H9 (cell line): ENCODE data around the gene TSPAN3. TPM values are rescaled to one million over a fixed set of nuclear protein-coding genes. Genes with fewer than 3 reads are reported as not detected.

Experiments used
- DNase-seq: peaks from one replicate; pipeline ENCODE4 v3.0.0-alpha.2; 2017
- H2AFZ ChIP-seq: one replicate; pipeline ENCODE4 v1.6.1; 2013; ENCODE audit warnings: mild to moderate bottlenecking, low read length, control low read depth, moderate library complexity
- H2AK5ac ChIP-seq: 2 replicates; pipeline ENCODE4 v1.6.1; 2013; ENCODE audit warnings: low read length, control low read depth, mixed read lengths; ENCODE audit not compliant: insufficient read length
- H2BK120ac ChIP-seq: one replicate; pipeline ENCODE4 v1.6.1; 2013; ENCODE audit warnings: low read depth, mild to moderate bottlenecking, low read length, control low read depth, inconsistent platforms; ENCODE audit not compliant: poor library complexity, severe bottlenecking
- H2BK12ac ChIP-seq: 2 replicates; pipeline ENCODE4 v1.6.1; 2013; ENCODE audit warnings: low read length, control low read depth, mixed read lengths, low read depth; ENCODE audit not compliant: insufficient read length
- H2BK15ac ChIP-seq: 2 replicates; pipeline ENCODE4 v1.6.1; 2013; ENCODE audit warnings: low read depth, low read length, control low read depth
- H2BK20ac ChIP-seq: one replicate; pipeline ENCODE4 v1.6.1; 2013; ENCODE audit warnings: low read depth, mild to moderate bottlenecking, low read length, control low read depth, inconsistent platforms; ENCODE audit not compliant: poor library complexity, severe bottlenecking
- H2BK5ac ChIP-seq: 2 replicates; pipeline ENCODE4 v1.6.1; 2013; ENCODE audit warnings: low read length, control low read depth, mixed read lengths; ENCODE audit not compliant: insufficient read length
- H3K14ac ChIP-seq: 2 replicates; pipeline ENCODE4 v1.6.1; 2013; ENCODE audit warnings: low read length, control low read depth; ENCODE audit not compliant: insufficient read depth
- H3K18ac ChIP-seq: 2 replicates; pipeline ENCODE4 v1.6.1; 2013; ENCODE audit warnings: low read depth, mild to moderate bottlenecking, mixed read lengths, low read length, control low read depth; ENCODE audit not compliant: insufficient read length
- H3K23ac ChIP-seq: 2 replicates; pipeline ENCODE4 v1.6.1; 2013; ENCODE audit warnings: low read length, control low read depth, mixed read lengths, low read depth; ENCODE audit not compliant: insufficient read length
- H3K23me2 ChIP-seq: 2 replicates; pipeline ENCODE4 v1.6.1; 2013; ENCODE audit warnings: low read depth, mild to moderate bottlenecking, mixed read lengths, low read length, control low read depth; ENCODE audit not compliant: insufficient read length, poor library complexity, severe bottlenecking
- H3K27ac ChIP-seq: 2 replicates; pipeline ENCODE4 v1.5.1; 2013; ENCODE audit warnings: low read length, control low read depth, mixed read lengths, low read depth; ENCODE audit not compliant: insufficient read length
- H3K27me3 ChIP-seq: 2 replicates; pipeline ENCODE4 v1.6.1; 2013; ENCODE audit warnings: low read length, control low read depth, inconsistent platforms; ENCODE audit not compliant: insufficient read depth
- H3K4ac ChIP-seq: 2 replicates; pipeline ENCODE4 v1.6.1; 2013; ENCODE audit warnings: low read depth, mild to moderate bottlenecking, control low read depth, inconsistent platforms, low read length, moderate library complexity
- H3K4me1 ChIP-seq: 2 replicates; pipeline ENCODE4 v1.6.1; 2013; ENCODE audit warnings: low read length, control low read depth, inconsistent platforms; ENCODE audit not compliant: insufficient read depth
- H3K4me2 ChIP-seq: 2 replicates; pipeline ENCODE4 v1.6.1; 2013; ENCODE audit warnings: low read length, control low read depth, mixed read lengths; ENCODE audit not compliant: insufficient read length, insufficient read depth
- H3K56ac ChIP-seq: 2 replicates; pipeline ENCODE4 v1.6.1; 2013; ENCODE audit warnings: low read depth, mild to moderate bottlenecking, mixed read lengths, low read length, control low read depth; ENCODE audit not compliant: insufficient read length
- H3K79me1 ChIP-seq: 2 replicates; pipeline ENCODE4 v1.6.1; 2013; ENCODE audit warnings: low read depth, mild to moderate bottlenecking, moderate library complexity, low read length, control low read depth, inconsistent platforms; ENCODE audit not compliant: insufficient read depth, poor library complexity, severe bottlenecking
- H3K79me2 ChIP-seq: 2 replicates; pipeline ENCODE4 v1.6.1; 2013; ENCODE audit warnings: low read length, control low read depth, inconsistent platforms; ENCODE audit not compliant: insufficient read depth
- H3K9ac ChIP-seq: 2 replicates; pipeline ENCODE4 v1.6.1; 2013; ENCODE audit warnings: low read length, control low read depth, mixed read lengths; ENCODE audit not compliant: insufficient read length; ENCODE audit errors: extremely low read depth
- H3K9me3 ChIP-seq: one replicate; pipeline ENCODE4 v1.6.1; 2013; ENCODE audit warnings: low read depth, low read length, inconsistent platforms; ENCODE audit not compliant: control insufficient read depth
- H3T11ph ChIP-seq: one replicate; pipeline ENCODE4 v1.6.1; 2013; ENCODE audit warnings: mild to moderate bottlenecking, low read length, control low read depth, inconsistent platforms
- H4K20me1 ChIP-seq: one replicate; pipeline ENCODE4 v1.6.1; 2013; ENCODE audit not compliant: control insufficient read depth, insufficient read length, insufficient read depth
- H4K5ac ChIP-seq: 2 replicates; pipeline ENCODE4 v1.6.1; 2013; ENCODE audit warnings: low read depth, mild to moderate bottlenecking, mixed read lengths, low read length, control low read depth; ENCODE audit not compliant: insufficient read length
- H4K8ac ChIP-seq: replicated peaks from 2 replicates; pipeline ENCODE4 v1.6.1; 2013; ENCODE audit warnings: low read length, control low read depth, mixed read lengths, low read depth; ENCODE audit not compliant: insufficient read length
- H4K91ac ChIP-seq: 2 replicates; pipeline ENCODE4 v1.6.1; 2013; ENCODE audit warnings: low read depth, mild to moderate bottlenecking, moderate library complexity, mixed read lengths, low read length, control low read depth; ENCODE audit not compliant: insufficient read length
- H3K27ac Mint-ChIP-seq, 3 experiments: 2 replicates in 2 of 3; 3 replicates in 1 of 3; pipeline ENCODE4 v1.8.0; 2020 to 2021; ENCODE audit warnings: mixed read lengths in 3 of 3, mild to moderate bottlenecking in 1 of 3, moderate library complexity in 1 of 3
- H3K27me3 Mint-ChIP-seq: 2 replicates; pipeline ENCODE4 v1.8.0; 2021; ENCODE audit warnings: low read depth, mild to moderate bottlenecking, moderate library complexity, mixed read lengths
- H3K36me3 Mint-ChIP-seq, 3 experiments: 2 replicates in 2 of 3; 3 replicates in 1 of 3; pipeline ENCODE4 v1.8.0; 2020 to 2021; ENCODE audit warnings: low read depth in 3 of 3, mixed read lengths in 3 of 3; ENCODE audit not compliant: insufficient read depth in 1 of 3
- H3K4me1 Mint-ChIP-seq, 2 experiments: 2 replicates each; pipeline ENCODE4 v1.8.0; 2020; ENCODE audit warnings: mixed read lengths in 2 of 2
- H3K4me3 Mint-ChIP-seq, 2 experiments: 2 replicates in 1 of 2; 3 replicates in 1 of 2; pipeline ENCODE4 v1.8.0; 2020 to 2021; ENCODE audit warnings: mild to moderate bottlenecking in 2 of 2, mixed read lengths in 2 of 2, moderate library complexity in 1 of 2
- H3K9me3 Mint-ChIP-seq, 2 experiments: 2 replicates in 1 of 2; 3 replicates in 1 of 2; pipeline ENCODE4 v1.8.0; 2020; ENCODE audit warnings: mild to moderate bottlenecking in 2 of 2, mixed read lengths in 2 of 2, moderate library complexity in 1 of 2
- CTCF ChIP-seq: fragments of 200-600 bp; sonication (generic); conservative IDR thresholded peaks from 3 replicates; pipeline ENCODE4 v1.8.0; 2021; ENCODE audit warnings: antibody characterized with exemption, mild to moderate bottlenecking
- WGBS: extraction: QIAGEN DNeasy Blood & Tissue Kit; methylation state at CpG from one replicate; pipeline ENCODE4 v1.1.7; 2013; ENCODE audit warnings: missing lambda C conversion rate, low lambda C conversion rate, mixed read lengths; ENCODE audit not compliant: insufficient read length; ENCODE audit errors: extremely low coverage; 5-methylcytosine and 5-hydroxymethylcytosine counted together
- total RNA-seq: library from RNA; stranded (reverse); gene quantifications from 2 replicates; pipeline ENCODE4 v1.2.1, GENCODE V29; 2021

The TSPAN3 gene
- total RNA-seq, 1 experiment from 2014 or later = 117 TPM

- H3K9me3 Mint-ChIP-seq = peaks cover 0 to 4% of the 10 kb centered on the region in 2 experiments; a peak in 1 of 5 replicates
- Histone ChIP-seq H2AK5ac (no peak overlapping the region), H3K23me2 (no peaks in the 10 kb centered on the region), H2AFZ (no peak overlapping the region), H3K79me2 (no peaks in the 10 kb centered on the region), H3T11ph (no peak overlapping the region), H2BK12ac (no peak overlapping the region), H3K79me1 (no peaks in the 10 kb centered on the region), H2BK120ac (no peak overlapping the region), H3K56ac (no peak overlapping the region), H3K4me1 (no peaks in the 10 kb centered on the region), H3K4me2 (no peak overlapping the region), H4K5ac (no peak overlapping the region), H2BK15ac (no peak overlapping the region), H3K9ac (no peak overlapping the region), H4K91ac (no peak overlapping the region), H3K14ac (no peak overlapping the region), H2BK20ac (no peak overlapping the region), H4K20me1 (no peaks in the 10 kb centered on the region), H3K9me3 (no peaks in the 10 kb centered on the region), H3K23ac (no peak overlapping the region), H3K27me3 (no peaks in the 10 kb centered on the region), H3K18ac (no peak overlapping the region), H2BK5ac (no peak overlapping the region), H3K4ac (no peak overlapping the region), H4K8ac (no peak overlapping the region), H3K27ac (no peak overlapping the region)
- H3K27me3 Mint-ChIP-seq = peaks cover 3% of the 10 kb centered on the region; the same call in 1 of the 2 replicates
- no peak overlapping the region for H3K4me3 Mint-ChIP-seq
- no peak overlapping the region for H3K27ac Mint-ChIP-seq
- H3K4me1 Mint-ChIP-seq = peaks cover 4 to 8% of the 10 kb centered on the region in 2 experiments
- DNase-seq = no peak
- no peak for TF ChIP-seq CTCF
- WGBS = no CpG with 5 or more reads among the region's 9 CpGs
- peaks cover 0 to 4% (median 0%) of the 10 kb centered on the region in 3 experiments; a peak in 1 of 7 replicates for H3K36me3 Mint-ChIP-seq
Measured at GRCh38 chr15:77075528-77075927, 4.6 kb upstream of the TSPAN3 start.
